ENCODE measurements around the gene BRK1. TPM values are rescaled to one million over a fixed set of nuclear protein-coding genes. Genes with fewer than 3 reads are reported as not detected.

BRK1 gene
- total RNA-seq, 1 donor from 2014 or later: 136 TPM

- peaks cover 5% of the 10 kb centered on the region for H3K9me3 ChIP-seq (ENCODE audit: insufficient read depth, low read depth, low read length)
- H4K20me1 ChIP-seq (ENCODE audit: insufficient read depth, low read length): no peaks in the 10 kb centered on the region
- peak within 1 kb of the TSS; percentile 93 for H3K4me2 ChIP-seq (ENCODE audit: low read length)
- no peak within 1 kb of the TSS for H3K27ac Mint-ChIP-seq (ENCODE audit: unreplicated experiment)
- DNase-seq (ENCODE audit: low read depth) (peak; percentile 25), FAIRE-seq (no peak)
- TF ChIP-seq CTCF (IDR thresholded peaks at IDR 0.05; ENCODE audit: insufficient read depth, low read depth, low read length): peak; percentile 13
- TF ChIP-seq EZH2 (IDR thresholded peaks at IDR 0.05; ENCODE audit: insufficient read depth, low read length): no peak
- no peaks in the 10 kb centered on the region for H3K27me3 ChIP-seq (ENCODE audit: insufficient read depth, low read length)
- H3K9ac ChIP-seq (ENCODE audit: low read length): peak within 1 kb of the TSS; percentile 92
- H3K27me3 Mint-ChIP-seq (ENCODE audit: low read depth, unreplicated experiment): peaks cover 6% of the 10 kb centered on the region
- H3K36me3 Mint-ChIP-seq (ENCODE audit: low read depth, unreplicated experiment): peaks cover 7% of the 10 kb centered on the region
- H3K79me2 ChIP-seq (ENCODE audit: insufficient read depth, low read length): peaks cover 10% of the 10 kb centered on the region
- no peaks in the 10 kb centered on the region for H3K4me1 Mint-ChIP-seq (ENCODE audit: low read depth, unreplicated experiment)
- H3K27ac ChIP-seq (ENCODE audit: low read depth, low read length): peak within 1 kb of the TSS; percentile 59
- peaks cover 11% of the 10 kb centered on the region for H3K9me3 Mint-ChIP-seq (ENCODE audit: unreplicated experiment)
- no peaks in the 10 kb centered on the region for H3K36me3 ChIP-seq (ENCODE audit: insufficient read depth, low read length)
- peak within 1 kb of the TSS; percentile 85 for H3K4me3 ChIP-seq (ENCODE audit: insufficient read depth, low read depth, low read length)
- H2AFZ ChIP-seq (ENCODE audit: low read depth, low read length): peak within 1 kb of the TSS; percentile 98
- H3K4me1 ChIP-seq (ENCODE audit: insufficient read depth, low read length): no peaks in the 10 kb centered on the region
- H3K4me3 Mint-ChIP-seq (ENCODE audit: unreplicated experiment): peak within 1 kb of the TSS; percentile 79
These were observed 49.3 kb downstream of the BRK1 start, which contains the start of gene IRAK2 for GRCh38 chr3:10164546-10165393. Gene IRAK2 (plus strand): TSS chr3:10164919. CDS start chr3:10164955, 36 bp downstream.

- no peaks in the 10 kb centered on the region for H3K4me1 ChIP-seq (ENCODE audit: insufficient read depth, low read length)
- no peaks in the 10 kb centered on the region for H4K20me1 ChIP-seq (ENCODE audit: insufficient read depth, low read length)
- peaks cover 17% of the 10 kb centered on the region for H3K9me3 Mint-ChIP-seq (ENCODE audit: unreplicated experiment)
- peaks cover 5% of the 10 kb centered on the region for H3K9me3 ChIP-seq (ENCODE audit: insufficient read depth, low read depth, low read length)
- peaks cover 8% of the 10 kb centered on the region for H3K36me3 Mint-ChIP-seq (ENCODE audit: low read depth, unreplicated experiment)
- no peak overlapping the region for H3K27ac ChIP-seq (ENCODE audit: low read depth, low read length)
- no peak overlapping the region for H3K4me3 ChIP-seq (ENCODE audit: insufficient read depth, low read depth, low read length)
- peaks cover 18% of the 10 kb centered on the region for H3K79me2 ChIP-seq (ENCODE audit: insufficient read depth, low read length)
- no peaks in the 10 kb centered on the region for H3K4me1 Mint-ChIP-seq (ENCODE audit: low read depth, unreplicated experiment)
- no peak overlapping the region for H2AFZ ChIP-seq (ENCODE audit: low read depth, low read length)
- peaks cover 6% of the 10 kb centered on the region for H3K27me3 Mint-ChIP-seq (ENCODE audit: low read depth, unreplicated experiment)
- peak overlapping the region; percentile 69 for H3K4me3 Mint-ChIP-seq (ENCODE audit: unreplicated experiment)
- H3K36me3 ChIP-seq (ENCODE audit: insufficient read depth, low read length): no peaks in the 10 kb centered on the region
- FAIRE-seq (no peak), DNase-seq (ENCODE audit: low read depth) (no peak)
- TF ChIP-seq CTCF (IDR thresholded peaks at IDR 0.05; ENCODE audit: insufficient read depth, low read depth, low read length): no peak
- no peak for TF ChIP-seq EZH2 (IDR thresholded peaks at IDR 0.05; ENCODE audit: insufficient read depth, low read length)
- H3K27me3 ChIP-seq (ENCODE audit: insufficient read depth, low read length): no peaks in the 10 kb centered on the region
- no peak overlapping the region for H3K9ac ChIP-seq (ENCODE audit: low read length)
- no peak overlapping the region for H3K27ac Mint-ChIP-seq (ENCODE audit: unreplicated experiment)
- peak overlapping the region; percentile 93 for H3K4me2 ChIP-seq (ENCODE audit: low read length)
These were observed 50.7 kb downstream of the BRK1 start for GRCh38 chr3:10166213-10166604.
